ENCODE data around the gene HERPUD2.

HERPUD2 gene

DNA sequence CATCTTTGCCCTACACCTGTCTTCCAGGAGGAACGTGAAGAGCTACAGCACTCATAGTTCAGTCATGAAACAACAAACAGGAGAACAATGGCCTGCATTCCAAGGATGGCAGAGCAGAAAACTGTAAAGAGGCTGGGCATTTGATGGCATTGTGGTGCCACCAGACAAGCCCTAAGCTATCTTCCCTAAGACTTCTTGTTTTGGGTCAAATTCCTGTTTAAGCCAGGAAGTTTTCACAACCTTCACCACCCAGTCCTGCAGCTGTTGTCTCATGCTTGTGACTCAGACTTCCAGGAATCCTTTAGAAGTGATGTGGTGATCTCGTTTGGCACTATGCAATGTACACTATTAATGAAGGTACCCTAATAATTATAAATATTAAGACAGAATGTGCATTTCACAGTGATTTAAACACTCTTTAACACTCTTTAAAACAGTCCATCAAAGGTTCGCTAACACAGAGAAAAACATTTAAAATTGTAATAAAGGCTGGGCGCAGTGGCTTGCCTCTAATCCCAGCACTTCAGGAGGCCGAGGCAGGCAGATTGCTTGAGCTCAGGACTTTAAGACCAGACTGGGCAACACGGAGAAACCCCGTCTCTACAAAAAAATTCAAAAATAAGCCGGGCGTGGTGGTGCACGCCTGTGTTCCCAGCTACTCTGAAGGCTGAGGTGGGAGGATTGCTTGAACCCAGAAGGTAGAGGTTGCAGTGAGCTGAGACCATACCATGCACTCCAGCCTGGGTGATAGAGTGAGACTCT lies 2.7 kb upstream of the HERPUD2 start:
- no peak for TF ChIP-seq CTBP1 (IDR thresholded peaks at IDR 0.05; ENCODE audit: borderline replicate concordance)
- no peak for DNase-seq (ENCODE audit: extremely low spot score)
- POLR2A ChIA-PET: interaction anchor here (0.7 to 1.4 kb wide), 2 partner anchors 9 to 103 kb away, joined by 3 read pairs; partner anchors contain the start of gene SEPTIN7
- CTCF ChIA-PET: interaction anchor here (0.6 kb wide), 1 partner anchor 51 kb away, joined by 4 read pairs; no protein-coding TSS in a partner anchor

DNA sequence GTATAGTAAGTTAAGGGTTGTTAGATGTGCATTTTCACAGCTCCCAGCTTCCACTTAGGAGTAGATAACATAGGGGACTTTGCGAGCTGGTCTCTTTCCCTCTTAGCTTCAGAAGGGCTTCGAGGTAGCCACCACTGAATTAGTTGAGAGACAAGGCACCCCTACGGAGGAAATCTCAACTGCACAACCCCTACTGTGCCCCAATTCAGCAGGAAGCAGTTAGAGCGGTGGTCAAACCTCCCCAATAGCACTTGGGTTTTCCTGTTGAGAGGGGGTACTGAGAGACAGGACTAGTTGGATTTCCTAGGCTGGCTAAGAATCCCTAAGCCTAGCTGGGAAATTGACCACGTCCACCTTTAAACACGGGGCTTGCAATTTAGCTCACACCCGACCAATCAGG lies 1.1 kb upstream of the HERPUD2 start:
- CTCF ChIA-PET: interaction anchor here (1.2 kb wide), 1 partner anchor 11 kb away, joined by 4 read pairs; no protein-coding TSS in a partner anchor
- POLR2A ChIA-PET: interaction anchor here (0.6 to 2.0 kb wide), 6 partner anchors 8 to 126 kb away, joined by 3 to 10 read pairs (median 4); partner anchors contain the start of gene SEPTIN7
- no peak for DNase-seq (ENCODE audit: extremely low spot score)
- TF ChIP-seq BHLHE40 (IDR thresholded peaks at IDR 0.05; ENCODE audit: borderline replicate concordance) (no peak), ELF4 (IDR thresholded peaks at IDR 0.05) (no peak), HDGF (IDR thresholded peaks at IDR 0.05; ENCODE audit: borderline replicate concordance) (no peak), SP1 (IDR thresholded peaks at IDR 0.05) (no peak), FOXA1 (IDR thresholded peaks at IDR 0.05) (no peak), FOXM1 (IDR thresholded peaks at IDR 0.05; ENCODE audit: borderline replicate concordance) (no peak), LEF1 (IDR thresholded peaks at IDR 0.05; ENCODE audit: borderline replicate concordance) (no peak), TARDBP (IDR thresholded peaks at IDR 0.05) (no peak), NFRKB (IDR thresholded peaks at IDR 0.05) (no peak), FOXK2 (IDR thresholded peaks at IDR 0.05) (no peak), ZNF384 (IDR thresholded peaks at IDR 0.05) (no peak), L3MBTL2 (conservative IDR thresholded peaks at IDR 0.05) (no peak), SUZ12 (IDR thresholded peaks at IDR 0.05) (no peak), ARNT (IDR thresholded peaks at IDR 0.05) (no peak)
- TF ChIP-seq, protein P1, sequence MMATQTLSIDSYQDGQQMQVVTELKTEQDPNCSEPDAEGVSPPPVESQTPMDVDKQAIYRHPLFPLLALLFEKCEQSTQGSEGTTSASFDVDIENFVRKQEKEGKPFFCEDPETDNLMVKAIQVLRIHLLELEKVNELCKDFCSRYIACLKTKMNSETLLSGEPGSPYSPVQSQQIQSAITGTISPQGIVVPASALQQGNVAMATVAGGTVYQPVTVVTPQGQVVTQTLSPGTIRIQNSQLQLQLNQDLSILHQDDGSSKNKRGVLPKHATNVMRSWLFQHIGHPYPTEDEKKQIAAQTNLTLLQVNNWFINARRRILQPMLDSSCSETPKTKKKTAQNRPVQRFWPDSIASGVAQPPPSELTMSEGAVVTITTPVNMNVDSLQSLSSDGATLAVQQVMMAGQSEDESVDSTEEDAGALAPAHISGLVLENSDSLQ (IDR thresholded peaks at IDR 0.05): no peak

- DNase-seq (ENCODE audit: extremely low spot score): no peak
- no peak for TF ChIP-seq SP1 (IDR thresholded peaks at IDR 0.05)
- TF ChIP-seq ARNT (IDR thresholded peaks at IDR 0.05): no peak
- TF ChIP-seq BHLHE40 (IDR thresholded peaks at IDR 0.05; ENCODE audit: borderline replicate concordance): no peak
- TF ChIP-seq L3MBTL2 (conservative IDR thresholded peaks at IDR 0.05): peak; percentile 58
- no peak for TF ChIP-seq SUZ12 (IDR thresholded peaks at IDR 0.05)
- no peak for TF ChIP-seq NFRKB (IDR thresholded peaks at IDR 0.05)
- no peak for TF ChIP-seq CTBP1 (IDR thresholded peaks at IDR 0.05; ENCODE audit: borderline replicate concordance)
- ChIA-PET POLR2A (interaction anchor here (0.6 to 2.0 kb wide), 5 partner anchors 8 to 127 kb away, joined by 3 to 10 read pairs (median 4); partner anchors contain the start of gene SEPTIN7), CTCF (no interaction called here)
These were observed 527 bp upstream of the HERPUD2 start for GRCh38 chr7:35695473-35695850.

GRCh38 chr7:35694161-35694783 lies 663 bp downstream of the HERPUD2 start:
- CTCF ChIA-PET: no interaction called here
- TF ChIP-seq CTBP1 (IDR thresholded peaks at IDR 0.05; ENCODE audit: borderline replicate concordance): no peak
- TF ChIP-seq FOXM1 (IDR thresholded peaks at IDR 0.05; ENCODE audit: borderline replicate concordance): no peak
- TF ChIP-seq, protein P1 (IDR thresholded peaks at IDR 0.05): no peak
- no peak for TF ChIP-seq L3MBTL2 (conservative IDR thresholded peaks at IDR 0.05)
- no peak for TF ChIP-seq BHLHE40 (IDR thresholded peaks at IDR 0.05; ENCODE audit: borderline replicate concordance)
- TF ChIP-seq LEF1 (IDR thresholded peaks at IDR 0.05; ENCODE audit: borderline replicate concordance): no peak
- TF ChIP-seq SUZ12 (IDR thresholded peaks at IDR 0.05): no peak
- no peak for TF ChIP-seq HDGF (IDR thresholded peaks at IDR 0.05; ENCODE audit: borderline replicate concordance)
- no peak for TF ChIP-seq ZNF384 (IDR thresholded peaks at IDR 0.05)
- no peak for TF ChIP-seq FOXK2 (IDR thresholded peaks at IDR 0.05)
- no peak for TF ChIP-seq ARNT (IDR thresholded peaks at IDR 0.05)
- no peak for TF ChIP-seq FOXA1 (IDR thresholded peaks at IDR 0.05)
- no peak for TF ChIP-seq SP1 (IDR thresholded peaks at IDR 0.05)
- TF ChIP-seq TARDBP (IDR thresholded peaks at IDR 0.05): no peak
- TF ChIP-seq NFRKB (IDR thresholded peaks at IDR 0.05): no peak
- TF ChIP-seq ELF4 (IDR thresholded peaks at IDR 0.05): no peak
- peak; percentile 19 for DNase-seq (ENCODE audit: extremely low spot score)
- POLR2A ChIA-PET: interaction anchor here (1.3 to 2.0 kb wide), 4 partner anchors 10 to 54 kb away, joined by 3 to 10 read pairs (median 4); no protein-coding TSS in a partner anchor

GRCh38 chr7:35691827-35692307 lies 3.1 kb downstream of the HERPUD2 start:
- ChIA-PET CTCF (interaction anchor here (0.6 to 0.9 kb wide), 2 partner anchors 215 to 1659 kb away, joined by 3 to 4 read pairs; no protein-coding TSS in a partner anchor), POLR2A (no interaction called here)
- peak; percentile 33 for DNase-seq (ENCODE audit: extremely low spot score)
- no peak for TF ChIP-seq SUZ12 (IDR thresholded peaks at IDR 0.05)
- no peak for TF ChIP-seq L3MBTL2 (conservative IDR thresholded peaks at IDR 0.05)
- TF ChIP-seq, protein P1 (IDR thresholded peaks at IDR 0.05): no peak
- TF ChIP-seq CTBP1 (IDR thresholded peaks at IDR 0.05; ENCODE audit: borderline replicate concordance): no peak
- TF ChIP-seq BHLHE40 (IDR thresholded peaks at IDR 0.05; ENCODE audit: borderline replicate concordance): no peak
- no peak for TF ChIP-seq NFRKB (IDR thresholded peaks at IDR 0.05)
- TF ChIP-seq ARNT (IDR thresholded peaks at IDR 0.05): no peak
- no peak for TF ChIP-seq FOXA1 (IDR thresholded peaks at IDR 0.05)
- TF ChIP-seq FOXK2 (IDR thresholded peaks at IDR 0.05): no peak
- no peak for TF ChIP-seq FOXM1 (IDR thresholded peaks at IDR 0.05; ENCODE audit: borderline replicate concordance)
- TF ChIP-seq ZNF384 (IDR thresholded peaks at IDR 0.05): no peak
- TF ChIP-seq LEF1 (IDR thresholded peaks at IDR 0.05; ENCODE audit: borderline replicate concordance): no peak
- no peak for TF ChIP-seq HDGF (IDR thresholded peaks at IDR 0.05; ENCODE audit: borderline replicate concordance)
- TF ChIP-seq ELF4 (IDR thresholded peaks at IDR 0.05): no peak
- TF ChIP-seq TARDBP (IDR thresholded peaks at IDR 0.05): no peak
- no peak for TF ChIP-seq SP1 (IDR thresholded peaks at IDR 0.05)

All from HEK293T (cell line).